Memory B cell (primary cell): ENCODE data around the gene MAN1A2.
A peak's percentile ranks its signal among the peaks of the same experiment; 100 is the strongest.
"Not testable (repeated sequence)": the region's sequence is repeated elsewhere in the genome, so short reads cannot be mapped to it uniquely, and the experiment has no call there.

Experiments
- ATAC-seq: fragments of 150-1000 bp; cut with Tn5 transposase; 2 replicates; pipeline ENCODE4 v1.10.0; 2021; ENCODE audit warnings: low read depth, mild to moderate bottlenecking, moderate library complexity
- DNase-seq, 2 donors: peaks; one replicate each; pipeline ENCODE4 v3.0.0; 2022; ENCODE audit warnings: low spot score in 2 of 2
- H3K27ac Mint-ChIP-seq: one replicate; pipeline ENCODE4 v1.8.0; 2022; ENCODE audit warnings: mild to moderate bottlenecking, moderate library complexity, mixed read lengths
- H3K27me3 Mint-ChIP-seq: one replicate; pipeline ENCODE4 v1.8.0; 2022; ENCODE audit warnings: mixed read lengths
- H3K36me3 Mint-ChIP-seq: one replicate; pipeline ENCODE4 v1.8.0; 2022; ENCODE audit warnings: mild to moderate bottlenecking, mixed read lengths
- H3K4me1 Mint-ChIP-seq: one replicate; pipeline ENCODE4 v1.8.0; 2022; ENCODE audit warnings: mixed read lengths
- H3K4me3 Mint-ChIP-seq: one replicate; pipeline ENCODE4 v1.8.0; 2022; ENCODE audit warnings: mild to moderate bottlenecking, moderate library complexity, mixed read lengths
- H3K9me3 Mint-ChIP-seq: one replicate; pipeline ENCODE4 v1.8.0; 2022; ENCODE audit warnings: mixed read lengths

MAN1A2 gene

GRCh38 chr1:117453958-117454357 is 86.7 kb downstream of the MAN1A2 start:
- no peak overlapping the region for H3K4me3 Mint-ChIP-seq
- ATAC-seq (no peak), DNase-seq (no peak)
- H3K36me3 Mint-ChIP-seq: peaks cover 42% of the 10 kb centered on the region
- no peak overlapping the region for H3K27ac Mint-ChIP-seq
- H3K27me3 Mint-ChIP-seq: no peaks in the 10 kb centered on the region
- peaks cover 8% of the 10 kb centered on the region for H3K9me3 Mint-ChIP-seq
- no peaks in the 10 kb centered on the region for H3K4me1 Mint-ChIP-seq

GRCh38 chr1:117458410-117458809 is 91.2 kb downstream of the MAN1A2 start:
- not testable (repeated sequence) for H3K27ac Mint-ChIP-seq, H3K9me3 Mint-ChIP-seq, H3K27me3 Mint-ChIP-seq, ATAC-seq, DNase-seq, H3K4me3 Mint-ChIP-seq, H3K4me1 Mint-ChIP-seq
- H3K36me3 Mint-ChIP-seq: peaks cover 22% of the 10 kb centered on the region

- H3K36me3 Mint-ChIP-seq: peaks cover 35% of the 10 kb centered on the region
- peaks cover 7% of the 10 kb centered on the region for H3K9me3 Mint-ChIP-seq
- no peaks in the 10 kb centered on the region for H3K4me1 Mint-ChIP-seq
- no peak overlapping the region for H3K4me3 Mint-ChIP-seq
- DNase-seq (no peak), ATAC-seq (no peak)
- H3K27ac Mint-ChIP-seq: no peak overlapping the region
- H3K27me3 Mint-ChIP-seq: no peaks in the 10 kb centered on the region
Measured at GRCh38 chr1:117466761-117467160, 99.5 kb downstream of the MAN1A2 start.

GRCh38 chr1:117467336-117467735 is 100.1 kb downstream of the MAN1A2 start:
- H3K27me3 Mint-ChIP-seq: no peaks in the 10 kb centered on the region
- no peak for ATAC-seq
- H3K4me1 Mint-ChIP-seq: no peaks in the 10 kb centered on the region
- H3K4me3 Mint-ChIP-seq: no peak overlapping the region
- no peak overlapping the region for H3K27ac Mint-ChIP-seq
- peaks cover 7% of the 10 kb centered on the region for H3K9me3 Mint-ChIP-seq
- DNase-seq: no peak
- peaks cover 36% of the 10 kb centered on the region for H3K36me3 Mint-ChIP-seq

GRCh38 chr1:117473063-117473462 is 105.8 kb downstream of the MAN1A2 start:
- Mint-ChIP-seq H3K4me1 (no peaks in the 10 kb centered on the region), H3K9me3 (peaks cover 4% of the 10 kb centered on the region), H3K27me3 (no peaks in the 10 kb centered on the region), H3K27ac (peak overlapping the region; percentile 2), H3K36me3 (peaks cover 45% of the 10 kb centered on the region), H3K4me3 (no peak overlapping the region)
- ATAC-seq (no peak), DNase-seq (no peak)

- DNase-seq, ATAC-seq, H3K4me1 Mint-ChIP-seq, H3K27me3 Mint-ChIP-seq, H3K27ac Mint-ChIP-seq, H3K4me3 Mint-ChIP-seq, H3K9me3 Mint-ChIP-seq: not testable (repeated sequence)
- peaks cover 51% of the 10 kb centered on the region for H3K36me3 Mint-ChIP-seq
Measured at GRCh38 chr1:117475495-117475894, 108.2 kb downstream of the MAN1A2 start.

- Mint-ChIP-seq H3K4me1 (no peaks in the 10 kb centered on the region), H3K4me3 (no peak overlapping the region), H3K36me3 (peaks cover 69% of the 10 kb centered on the region), H3K27ac (no peak overlapping the region), H3K27me3 (no peaks in the 10 kb centered on the region), H3K9me3 (peaks cover 5% of the 10 kb centered on the region)
- DNase-seq (no peak), ATAC-seq (no peak)
Measured at GRCh38 chr1:117479086-117479485, 111.8 kb downstream of the MAN1A2 start.

- H3K4me1 Mint-ChIP-seq: no peaks in the 10 kb centered on the region
- no peak for ATAC-seq
- H3K27me3 Mint-ChIP-seq: no peaks in the 10 kb centered on the region
- no peak for DNase-seq
- no peak overlapping the region for H3K4me3 Mint-ChIP-seq
- no peak overlapping the region for H3K27ac Mint-ChIP-seq
- H3K36me3 Mint-ChIP-seq: peaks cover 52% of the 10 kb centered on the region
- H3K9me3 Mint-ChIP-seq: peaks cover 4% of the 10 kb centered on the region
Measured at GRCh38 chr1:117481410-117481809, 114.2 kb downstream of the MAN1A2 start.

- H3K36me3 Mint-ChIP-seq: peaks cover 10% of the 10 kb centered on the region
- no peak overlapping the region for H3K4me3 Mint-ChIP-seq
- no peak overlapping the region for H3K27ac Mint-ChIP-seq
- DNase-seq (no peak), ATAC-seq (no peak)
- no peaks in the 10 kb centered on the region for H3K27me3 Mint-ChIP-seq
- no peaks in the 10 kb centered on the region for H3K4me1 Mint-ChIP-seq
- H3K9me3 Mint-ChIP-seq: no peaks in the 10 kb centered on the region
Measured at GRCh38 chr1:117493906-117494305, 126.7 kb downstream of the MAN1A2 start.

- H3K27ac Mint-ChIP-seq: no peak overlapping the region
- H3K36me3 Mint-ChIP-seq: peaks cover 12% of the 10 kb centered on the region
- DNase-seq (no peak), ATAC-seq (no peak)
- H3K9me3 Mint-ChIP-seq: no peaks in the 10 kb centered on the region
- no peaks in the 10 kb centered on the region for H3K27me3 Mint-ChIP-seq
- H3K4me1 Mint-ChIP-seq: no peaks in the 10 kb centered on the region
- no peak overlapping the region for H3K4me3 Mint-ChIP-seq
Measured at GRCh38 chr1:117495068-117495467, 127.8 kb downstream of the MAN1A2 start.

- peaks cover 14% of the 10 kb centered on the region for H3K36me3 Mint-ChIP-seq
- H3K9me3 Mint-ChIP-seq: no peaks in the 10 kb centered on the region
Measured at GRCh38 chr1:117499071-117499470, 131.8 kb downstream of the MAN1A2 start.

GRCh38 chr1:117500584-117500983 is 133.3 kb downstream of the MAN1A2 start:
- no peaks in the 10 kb centered on the region for H3K27me3 Mint-ChIP-seq
- no peak overlapping the region for H3K27ac Mint-ChIP-seq
- H3K9me3 Mint-ChIP-seq: no peaks in the 10 kb centered on the region
- ATAC-seq: no peak
- H3K4me3 Mint-ChIP-seq: no peak overlapping the region
- DNase-seq: no peak
- H3K36me3 Mint-ChIP-seq: peaks cover 17% of the 10 kb centered on the region
- no peaks in the 10 kb centered on the region for H3K4me1 Mint-ChIP-seq

More at GRCh38 chr1:117499071-117499470, 131.8 kb downstream of the MAN1A2 start:
- H3K27ac Mint-ChIP-seq: no peak overlapping the region
- no peak overlapping the region for H3K4me3 Mint-ChIP-seq
- no peaks in the 10 kb centered on the region for H3K27me3 Mint-ChIP-seq
- no peaks in the 10 kb centered on the region for H3K4me1 Mint-ChIP-seq
- DNase-seq: no peak
- no peak for ATAC-seq

- Mint-ChIP-seq H3K36me3 (peaks cover 17% of the 10 kb centered on the region), H3K27ac (no peak overlapping the region), H3K4me1 (no peaks in the 10 kb centered on the region), H3K4me3 (no peak overlapping the region), H3K27me3 (no peaks in the 10 kb centered on the region), H3K9me3 (no peaks in the 10 kb centered on the region)
- ATAC-seq: no peak
- DNase-seq: no peak
Measured at GRCh38 chr1:117501281-117501680, 134.0 kb downstream of the MAN1A2 start.

- H3K4me3 Mint-ChIP-seq: no peak overlapping the region
- DNase-seq (no peak), ATAC-seq (no peak)
- H3K9me3 Mint-ChIP-seq: no peaks in the 10 kb centered on the region
- H3K27ac Mint-ChIP-seq: peak overlapping the region; percentile 36
- peaks cover 5% of the 10 kb centered on the region for H3K36me3 Mint-ChIP-seq
- peaks cover 3% of the 10 kb centered on the region for H3K4me1 Mint-ChIP-seq
- no peaks in the 10 kb centered on the region for H3K27me3 Mint-ChIP-seq
Measured at GRCh38 chr1:117511273-117511672, 144.0 kb downstream of the MAN1A2 start.

- peak in 1 of 2 donors; percentile 29 for DNase-seq
- H3K9me3 Mint-ChIP-seq: no peaks in the 10 kb centered on the region
- peak; percentile 52 for ATAC-seq
Measured at GRCh38 chr1:117512728-117513321, 145.6 kb downstream of the MAN1A2 start.

More at GRCh38 chr1:117512728-117513321, 145.6 kb downstream of the MAN1A2 start:
- H3K27ac Mint-ChIP-seq: peak overlapping the region; percentile 4
- H3K27me3 Mint-ChIP-seq: no peaks in the 10 kb centered on the region
- no peak overlapping the region for H3K4me3 Mint-ChIP-seq
- peaks cover 4% of the 10 kb centered on the region for H3K36me3 Mint-ChIP-seq
- H3K4me1 Mint-ChIP-seq: peaks cover 3% of the 10 kb centered on the region
